GM23248 (cell line): ENCODE results near the gene ERG.

Source experiments
- EZH2 ChIP-seq: fragments of 200-600 bp; sonication (generic); IDR thresholded peaks from 2 replicates; pipeline ENCODE4 v1.6.1; 2018; ENCODE audit warnings: antibody characterized with exemption, mild to moderate bottlenecking; ENCODE audit not compliant: insufficient read depth, poor library complexity, severe bottlenecking
- EZH2phosphoT487 ChIP-seq: fragments of 200-600 bp; sonication (generic); IDR thresholded peaks from 2 replicates; pipeline ENCODE4 v1.6.1; 2018; ENCODE audit warnings: antibody characterized with exemption, moderate library complexity, mild to moderate bottlenecking, low read depth; ENCODE audit not compliant: insufficient read depth

DNA sequence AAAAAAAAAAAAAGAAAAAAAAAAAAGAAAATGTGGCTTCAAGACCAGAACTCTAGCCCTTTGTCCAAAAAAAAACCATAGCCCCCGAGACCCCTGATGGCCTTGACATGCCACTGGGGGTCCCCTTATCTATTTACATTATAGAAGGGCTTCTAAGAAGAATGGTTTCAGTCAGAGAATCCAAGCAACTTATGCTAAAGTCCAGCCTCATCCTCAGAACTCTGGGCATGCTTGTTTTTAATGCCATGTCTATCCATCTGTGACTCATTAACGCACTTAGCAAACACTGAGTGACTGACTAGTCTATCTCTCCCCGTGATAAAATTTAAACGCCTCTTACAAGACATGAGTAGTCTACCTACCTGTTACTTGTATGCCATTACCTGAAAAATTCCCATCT, 29.3 kb downstream of the ERG start:
- TF ChIP-seq EZH2phosphoT487 (no peak), EZH2 (no peak)
